Suprapubic skin (tissue), 4 donors: Measurements from ENCODE around the gene ZKSCAN1.

Experiments used
- CTCF ChIP-seq, 2 donors: fragments of 200-600 bp in 1 of 2; fragments of 450-650 bp in 1 of 2; sonication (generic) in 1 of 2; IDR thresholded peaks; one replicate each; pipeline ENCODE4 v1.5.1; 2016 to 2019; ENCODE audit warnings: antibody characterized with exemption in 2 of 2, mild to moderate bottlenecking in 1 of 2, moderate library complexity in 1 of 2
- EP300 ChIP-seq: sonication (generic); formaldehyde crosslinking; IDR thresholded peaks from one replicate; pipeline ENCODE4 v1.6.1; 2017; ENCODE audit warnings: antibody characterized with exemption
- POLR2A ChIP-seq, 2 donors: fragments of 450-650 bp; IDR thresholded peaks; one replicate each; pipeline ENCODE4 v1.6.1; 2017; ENCODE audit warnings: antibody characterized with exemption in 2 of 2, mild to moderate bottlenecking in 2 of 2, moderate library complexity in 2 of 2
- POLR2AphosphoS5 ChIP-seq, 3 donors: sonication (generic); formaldehyde crosslinking; IDR thresholded peaks; one replicate each; pipeline ENCODE4 v1.6.1; 2017; ENCODE audit warnings: antibody characterized with exemption in 3 of 3

DNA sequence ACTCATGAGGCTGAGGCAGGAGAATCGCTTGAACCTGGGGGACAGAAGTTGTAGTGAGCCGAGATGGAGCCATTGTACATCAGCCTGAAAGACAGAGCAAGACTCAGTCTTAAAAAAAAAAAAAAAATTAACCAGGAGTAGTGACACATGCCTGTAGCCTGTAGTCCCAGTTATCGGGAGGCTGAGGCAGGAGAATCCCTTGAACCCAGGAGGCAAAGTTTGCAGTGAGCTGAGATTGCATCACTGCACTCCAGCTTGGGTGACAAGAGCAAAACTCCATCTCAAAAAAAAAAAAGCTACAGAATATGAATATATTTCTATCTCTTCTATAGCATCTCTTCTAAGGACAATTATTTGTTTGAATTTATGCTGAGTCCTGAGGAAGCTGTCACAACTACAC is 46.1 kb upstream of the ZKSCAN1 start:
- TF ChIP-seq CTCF (IDR thresholded peaks at IDR 0.05) (no peak), POLR2AphosphoS5 (IDR thresholded peaks at IDR 0.05) (no peak), EP300 (no peak), POLR2A (IDR thresholded peaks at IDR 0.05) (no peak)
